Effector memory CD8-positive, alpha-beta T cell (primary cell): ENCODE measurements around the gene SATB1.

Experiments used
- ATAC-seq: fragments of 150-1000 bp; cut with Tn5 transposase; replicated peaks from 2 replicates; pipeline ENCODE4 v1.10.0; 2021; ENCODE audit warnings: mild to moderate bottlenecking, moderate library complexity
- DNase-seq, 3 experiments: peaks; one replicate each; pipeline ENCODE4 v3.0.0; 2021
- H3K27ac Mint-ChIP-seq, 2 donors: one replicate each; pipeline ENCODE4 v1.8.0; 2022; ENCODE audit warnings: mild to moderate bottlenecking in 2 of 2, mixed read lengths in 2 of 2, moderate library complexity in 2 of 2
- H3K27me3 Mint-ChIP-seq, 2 donors: one replicate each; pipeline ENCODE4 v1.8.0; 2022; ENCODE audit warnings: mixed read lengths in 2 of 2
- H3K36me3 Mint-ChIP-seq: one replicate; pipeline ENCODE4 v1.8.0; 2022; ENCODE audit warnings: mild to moderate bottlenecking, moderate library complexity, mixed read lengths; ENCODE audit not compliant: insufficient read depth
- H3K4me1 Mint-ChIP-seq, 2 donors: one replicate each; pipeline ENCODE4 v1.8.0; 2022; ENCODE audit warnings: low read depth in 2 of 2, mixed read lengths in 2 of 2
- H3K4me3 Mint-ChIP-seq, 2 donors: one replicate each; pipeline ENCODE4 v1.8.0; 2022; ENCODE audit warnings: mild to moderate bottlenecking in 2 of 2, mixed read lengths in 2 of 2, moderate library complexity in 2 of 2
- H3K9me3 Mint-ChIP-seq, 2 donors: one replicate each; pipeline ENCODE4 v1.8.0; 2022; ENCODE audit warnings: mixed read lengths in 2 of 2

The SATB1 gene

DNA sequence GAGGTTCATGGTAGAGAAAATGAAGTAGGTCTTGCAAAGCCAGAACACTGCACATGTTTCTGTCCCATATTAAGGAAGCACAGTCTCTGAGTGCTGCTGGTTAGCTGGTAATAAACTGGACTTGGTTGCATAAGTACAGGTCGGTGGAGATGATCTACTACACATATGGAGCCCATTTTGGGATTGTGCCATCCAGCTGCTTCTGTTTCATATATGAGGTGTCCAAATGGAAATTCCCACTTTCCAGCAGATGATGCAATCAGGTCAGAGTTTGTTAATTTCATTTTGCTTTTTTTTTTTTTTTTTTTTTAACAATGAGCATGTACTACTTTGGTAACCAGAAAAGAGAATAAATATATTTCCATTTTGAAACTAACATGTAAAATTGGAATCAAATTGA, 122.6 kb downstream of the SATB1 start:
- peaks cover 3% of the 10 kb centered on the region for H3K36me3 Mint-ChIP-seq
- peaks cover 0 to 12% of the 10 kb centered on the region in 2 donors for H3K27me3 Mint-ChIP-seq
- ATAC-seq = no peak
- no peak overlapping the region for H3K27ac Mint-ChIP-seq
- no peak overlapping the region for H3K4me3 Mint-ChIP-seq
- no peak for DNase-seq
- H3K9me3 Mint-ChIP-seq = peaks cover 0 to 2% of the 10 kb centered on the region in 2 donors
- H3K4me1 Mint-ChIP-seq = no peaks in the 10 kb centered on the region

DNA sequence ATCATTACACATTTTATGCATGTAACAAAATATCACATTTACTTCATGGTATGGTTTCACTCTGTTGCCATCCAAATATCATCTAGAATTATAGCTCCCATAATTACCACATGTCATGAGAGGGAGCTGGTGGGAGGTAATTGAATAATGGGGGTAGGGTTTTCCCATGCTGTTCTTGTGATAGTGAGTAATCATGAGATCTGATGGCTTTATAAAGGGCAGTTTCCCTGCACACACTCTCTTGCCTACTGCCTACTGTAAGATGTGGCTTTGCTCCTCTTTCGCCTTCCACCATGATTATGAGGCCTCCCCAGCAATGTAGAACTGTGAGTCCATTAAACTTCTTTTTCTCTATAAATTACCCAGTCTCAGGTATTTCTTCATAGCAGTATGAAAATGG, 123.4 kb downstream of the SATB1 start:
- no peak overlapping the region for H3K27ac Mint-ChIP-seq
- no peak overlapping the region for H3K4me3 Mint-ChIP-seq
- ATAC-seq = no peak
- H3K4me1 Mint-ChIP-seq = no peaks in the 10 kb centered on the region
- H3K36me3 Mint-ChIP-seq = peaks cover 3% of the 10 kb centered on the region
- no peak for DNase-seq
- H3K9me3 Mint-ChIP-seq = peaks cover 2 to 8% of the 10 kb centered on the region in 2 donors
- H3K27me3 Mint-ChIP-seq = peaks cover 0 to 12% of the 10 kb centered on the region in 2 donors

DNA sequence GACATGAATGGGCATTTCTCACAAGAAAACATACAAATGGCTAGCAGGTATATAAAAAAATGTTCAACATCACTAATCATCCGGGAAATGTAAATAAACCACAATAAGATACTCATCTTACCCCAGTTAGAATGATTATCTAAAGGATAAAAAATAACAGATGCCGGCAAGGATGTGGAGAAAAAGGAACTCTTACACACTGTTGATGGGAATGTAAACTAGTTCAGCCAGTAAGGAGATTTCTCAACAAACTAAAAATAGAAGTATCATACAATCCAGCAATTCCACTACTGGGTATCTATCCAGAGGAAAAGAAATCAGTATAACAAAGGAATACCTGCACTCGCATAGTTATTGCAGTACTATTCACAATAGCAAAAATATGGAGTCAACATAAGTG, 124.2 kb downstream of the SATB1 start:
- Mint-ChIP-seq H3K9me3 (peaks cover 3 to 8% of the 10 kb centered on the region in 2 donors), H3K36me3 (peaks cover 3% of the 10 kb centered on the region), H3K4me3 (no peak overlapping the region), H3K4me1 (no peaks in the 10 kb centered on the region), H3K27me3 (peaks cover 0 to 13% of the 10 kb centered on the region in 2 donors), H3K27ac (no peak overlapping the region)
- DNase-seq (no peak), ATAC-seq (no peak)

DNA sequence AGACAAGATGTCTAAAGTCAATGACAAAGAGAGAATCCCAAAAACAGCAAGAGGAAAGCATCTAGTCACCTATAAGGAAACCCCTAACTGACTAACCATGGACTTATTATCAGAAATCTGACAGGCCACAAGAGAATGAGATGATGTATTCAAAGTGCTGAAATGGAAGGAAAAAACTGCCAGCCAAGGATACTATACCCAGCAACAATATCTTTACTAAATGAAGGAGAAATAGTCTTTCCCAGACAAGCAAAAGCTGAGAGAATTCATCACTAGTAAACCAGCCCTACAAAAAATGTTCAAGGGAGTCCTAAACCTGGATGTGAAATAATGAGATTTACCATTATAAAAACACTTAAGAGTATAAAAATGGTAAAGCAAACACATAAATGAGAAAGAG, 128.0 kb downstream of the SATB1 start:
- DNase-seq (no peak), ATAC-seq (no peak)
- Mint-ChIP-seq H3K4me1 (no peaks in the 10 kb centered on the region), H3K27me3 (peaks cover 0 to 17% of the 10 kb centered on the region in 2 donors), H3K4me3 (no peak overlapping the region), H3K27ac (no peak overlapping the region), H3K36me3 (peaks cover 3% of the 10 kb centered on the region), H3K9me3 (peaks cover 6 to 8% of the 10 kb centered on the region in 2 donors)
